Fibroblast of skin of left quadriceps (primary cell): ENCODE results near the gene FDCSP.
"Not testable (repeated sequence)": the region's sequence is repeated elsewhere in the genome, so short reads cannot be mapped to it uniquely, and the experiment has no call there.

Experiments used
- DNase-seq, 2 experiments: peaks; one replicate each; pipeline ENCODE4 v3.0.0-alpha.2; 2013; ENCODE audit warnings: low read depth in 2 of 2

The FDCSP gene

DNA sequence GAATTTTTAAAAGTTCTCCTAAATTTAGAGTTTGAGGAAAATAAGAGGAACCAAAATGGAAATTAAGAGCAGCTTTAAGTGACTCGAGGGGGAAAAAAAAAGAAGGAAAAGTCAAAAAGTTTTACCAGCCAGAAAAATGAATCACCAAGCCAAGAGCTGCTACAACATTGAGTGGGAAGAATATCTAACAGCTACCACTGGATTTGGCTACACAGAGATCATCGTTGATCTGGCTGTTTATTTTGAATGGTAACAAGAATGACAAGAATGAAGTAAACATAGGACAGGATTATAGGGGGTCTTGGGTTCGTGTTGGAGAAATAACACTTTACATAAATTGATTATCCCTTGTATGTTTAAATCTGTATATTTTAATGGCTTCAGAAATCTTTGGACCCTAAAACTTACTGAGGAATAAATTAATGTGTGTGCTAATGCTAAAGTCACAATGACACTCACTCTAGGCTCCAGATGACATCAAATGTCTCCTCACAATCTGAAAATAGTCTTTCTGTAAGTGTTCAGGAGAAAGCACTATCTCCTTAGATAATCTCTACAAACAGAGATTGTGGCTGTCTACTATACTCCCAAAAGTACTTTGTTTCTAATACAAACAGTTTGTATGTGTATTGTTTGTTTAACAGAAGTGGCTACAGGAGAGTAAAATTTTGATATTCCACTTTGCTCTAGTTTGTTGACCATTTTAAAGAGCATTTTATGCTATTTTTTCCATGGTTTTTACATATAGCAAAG, 13.4 kb downstream of the FDCSP start:
- no peak for DNase-seq

DNA sequence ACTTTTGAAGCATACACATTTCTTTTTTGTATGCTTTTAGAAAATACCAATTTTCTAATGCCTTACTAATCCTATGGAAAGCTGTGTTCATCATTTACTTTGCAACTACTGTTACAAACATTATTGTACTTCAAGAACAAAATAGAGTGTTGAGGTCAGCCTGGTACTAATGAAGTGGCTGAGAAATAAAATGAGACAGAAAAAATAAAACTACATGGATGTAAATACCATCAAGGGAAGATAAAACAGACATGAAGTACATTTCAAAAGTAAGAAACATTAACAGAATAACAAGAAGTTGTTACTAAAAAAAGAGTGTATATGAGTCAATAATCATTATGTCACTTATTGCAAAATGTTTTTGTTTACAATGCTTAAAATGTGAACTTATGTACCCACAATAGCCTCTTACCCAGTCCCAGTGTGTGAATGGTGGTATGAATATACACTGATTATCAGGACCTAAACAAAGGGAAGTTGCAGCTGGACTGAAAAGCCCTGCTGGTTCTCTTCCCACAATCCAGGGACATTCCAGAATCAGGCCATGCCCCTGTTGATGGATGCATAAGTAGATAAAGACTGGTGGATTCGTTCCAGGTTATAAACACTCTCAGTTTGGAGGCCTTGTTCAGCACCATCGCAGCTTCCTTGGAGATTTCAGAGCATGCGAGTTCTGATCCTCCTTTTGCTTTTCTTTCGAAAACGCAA, 14.1 kb downstream of the FDCSP start:
- no peak for DNase-seq

DNA sequence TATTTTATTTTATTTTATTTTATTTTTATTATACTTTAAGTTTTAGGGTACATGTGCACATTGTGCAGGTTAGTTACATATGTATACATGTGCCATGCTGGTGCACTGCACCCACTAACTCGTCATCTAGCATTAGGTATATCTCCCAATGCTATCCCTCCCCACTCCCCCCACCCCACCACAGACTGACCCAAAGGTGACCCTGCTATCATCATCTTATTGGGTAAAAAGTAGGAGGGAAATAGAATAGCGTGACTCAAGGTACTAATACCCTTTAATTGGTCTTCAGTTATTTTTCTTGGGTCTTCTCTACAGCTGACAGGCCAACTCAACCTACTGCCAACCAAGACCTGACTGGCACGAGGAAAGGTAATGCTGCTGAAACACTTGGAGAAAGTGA, 16.4 kb downstream of the FDCSP start, which contains the start of gene CSN3:
Gene CSN3 (plus strand): TSS at position 301 of the 400 bp plus-strand sequence. CDS start 2,223 bp downstream, outside the sequence.
- not testable (repeated sequence) for DNase-seq

DNA sequence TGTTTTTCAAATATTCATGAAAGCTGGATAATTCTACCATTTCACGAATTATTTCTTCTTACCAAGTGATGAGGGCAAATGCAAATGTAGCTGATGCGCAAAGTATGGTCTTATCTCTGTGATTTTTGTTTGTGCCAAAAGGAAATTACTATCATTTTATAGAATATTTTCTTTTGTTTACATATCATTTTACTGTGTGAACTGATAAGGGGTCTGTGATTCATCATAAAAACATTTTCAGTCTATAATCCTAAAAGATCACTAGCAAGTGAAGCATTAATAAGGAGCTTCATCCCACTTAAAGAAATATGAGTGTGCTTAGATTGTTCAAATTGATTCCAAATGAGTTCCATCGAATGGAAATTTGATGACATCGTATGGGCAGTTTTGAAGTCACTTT, 17.2 kb downstream of the FDCSP start:
- DNase-seq, result no peak

DNA sequence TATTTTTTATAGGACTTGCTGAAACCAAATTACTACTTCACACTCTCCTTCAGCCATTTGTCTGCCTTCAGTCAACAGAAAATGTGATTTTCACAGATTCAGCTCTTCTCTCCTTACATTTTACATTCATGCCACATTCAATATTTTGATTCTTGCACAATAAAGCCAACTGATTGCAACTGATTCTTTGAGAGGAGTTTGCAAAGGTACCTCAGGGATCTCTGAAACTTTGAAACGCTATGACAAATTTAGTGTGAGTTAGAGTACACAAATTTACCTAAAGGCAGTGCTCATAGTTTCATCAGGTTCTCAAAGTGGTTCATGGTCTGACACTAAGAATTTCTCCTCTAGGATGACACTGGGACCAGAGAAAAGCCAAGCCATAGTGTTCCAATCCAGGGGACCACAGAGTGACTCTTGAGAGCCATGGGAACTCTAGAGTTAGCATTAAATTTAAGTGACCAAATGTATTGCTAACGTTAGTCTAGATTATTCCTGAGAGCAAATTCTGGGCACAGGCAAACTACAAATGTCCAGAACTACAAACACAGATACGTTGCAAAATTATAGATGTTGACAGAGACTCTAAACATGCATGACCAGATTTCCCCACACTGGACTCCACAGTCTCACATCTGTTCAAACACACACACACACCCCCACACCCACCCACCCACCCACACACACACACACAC, 25.5 kb downstream of the FDCSP start:
- no peak for DNase-seq

- no peak for DNase-seq
Measured at GRCh38 chr4:70251945-70252277, 26.0 kb downstream of the FDCSP start.

GRCh38 chr4:70269674-70270073, 43.8 kb downstream of the FDCSP start:
- no peak for DNase-seq

DNA sequence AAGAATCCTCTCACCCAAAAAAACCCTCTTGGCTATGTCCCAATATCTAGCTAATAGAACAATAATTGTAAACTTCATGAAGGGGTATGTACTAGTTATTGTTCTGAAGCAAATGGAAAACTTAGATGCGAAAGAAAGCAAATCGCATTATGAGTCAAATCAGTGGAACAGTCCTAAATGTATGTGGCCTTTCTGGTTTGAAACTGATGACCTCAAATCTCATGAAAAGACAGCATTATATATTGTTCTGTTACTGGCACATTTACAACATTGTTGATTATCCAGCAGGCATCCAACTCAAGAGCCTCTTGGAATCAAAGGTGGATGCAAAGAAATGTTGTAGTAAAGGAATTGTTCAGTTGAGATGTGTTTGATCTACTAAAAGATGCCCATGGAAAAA, 51.2 kb downstream of the FDCSP start:
- DNase-seq, result no peak

DNA sequence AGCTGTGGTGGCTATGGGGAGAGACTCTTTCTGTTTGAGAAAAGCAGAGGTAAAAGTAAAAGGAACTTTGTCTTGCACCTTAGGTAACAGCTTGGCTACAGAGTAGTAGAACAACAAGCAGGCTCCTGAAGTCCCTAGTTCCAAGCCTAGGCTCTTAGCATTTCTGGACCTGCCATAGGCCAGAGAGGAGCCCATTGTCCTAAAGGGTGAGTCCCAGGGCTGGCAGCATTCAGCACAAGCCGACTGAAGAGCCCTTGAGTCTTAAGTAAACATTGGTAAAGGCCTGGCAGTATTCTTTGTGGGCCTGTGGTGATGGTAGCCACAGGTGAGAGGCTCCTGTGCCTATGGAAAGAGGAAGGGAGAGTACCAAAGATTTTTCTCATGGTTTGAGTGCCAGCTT, 54.6 kb downstream of the FDCSP start:
- no peak for DNase-seq
